ENCODE results near the gene RNF214.

RNF214 gene

DNA sequence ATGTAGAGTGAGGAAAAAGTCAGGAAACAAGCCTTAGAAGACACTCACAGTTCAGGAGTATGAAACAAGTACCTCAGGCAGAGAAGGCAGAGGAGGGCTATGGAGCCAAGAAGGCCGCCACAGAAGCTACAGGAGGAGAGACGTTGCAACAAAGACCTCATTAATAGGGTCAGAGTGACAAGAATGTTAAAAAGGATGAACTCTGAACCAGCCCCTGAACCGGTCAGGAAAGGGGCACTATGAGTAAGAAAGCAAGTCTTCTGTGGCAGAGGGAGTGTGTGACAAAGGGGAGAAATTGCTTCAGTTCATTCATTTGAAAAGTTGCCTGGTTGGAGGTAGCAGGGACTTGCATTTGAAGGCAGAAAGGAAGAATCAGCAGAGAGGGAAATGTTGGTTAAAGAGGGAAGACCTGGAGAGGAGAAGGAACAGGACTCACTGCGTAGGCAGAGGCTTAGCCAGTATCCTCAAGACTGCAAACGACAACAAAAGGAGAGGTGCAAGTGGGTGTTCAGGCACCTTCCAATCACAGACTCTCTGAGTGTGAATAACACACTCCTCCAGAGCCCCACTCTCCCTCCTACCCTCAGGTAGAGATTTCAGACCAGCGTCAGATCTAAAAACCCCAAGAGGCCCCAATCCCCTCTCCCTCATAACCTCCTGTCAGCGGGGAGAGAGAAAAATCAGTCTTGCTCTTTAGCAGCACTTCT is 17.9 kb upstream of the RNF214 start:
- no peak for DNase-seq (ENCODE audit: low spot score)

DNA sequence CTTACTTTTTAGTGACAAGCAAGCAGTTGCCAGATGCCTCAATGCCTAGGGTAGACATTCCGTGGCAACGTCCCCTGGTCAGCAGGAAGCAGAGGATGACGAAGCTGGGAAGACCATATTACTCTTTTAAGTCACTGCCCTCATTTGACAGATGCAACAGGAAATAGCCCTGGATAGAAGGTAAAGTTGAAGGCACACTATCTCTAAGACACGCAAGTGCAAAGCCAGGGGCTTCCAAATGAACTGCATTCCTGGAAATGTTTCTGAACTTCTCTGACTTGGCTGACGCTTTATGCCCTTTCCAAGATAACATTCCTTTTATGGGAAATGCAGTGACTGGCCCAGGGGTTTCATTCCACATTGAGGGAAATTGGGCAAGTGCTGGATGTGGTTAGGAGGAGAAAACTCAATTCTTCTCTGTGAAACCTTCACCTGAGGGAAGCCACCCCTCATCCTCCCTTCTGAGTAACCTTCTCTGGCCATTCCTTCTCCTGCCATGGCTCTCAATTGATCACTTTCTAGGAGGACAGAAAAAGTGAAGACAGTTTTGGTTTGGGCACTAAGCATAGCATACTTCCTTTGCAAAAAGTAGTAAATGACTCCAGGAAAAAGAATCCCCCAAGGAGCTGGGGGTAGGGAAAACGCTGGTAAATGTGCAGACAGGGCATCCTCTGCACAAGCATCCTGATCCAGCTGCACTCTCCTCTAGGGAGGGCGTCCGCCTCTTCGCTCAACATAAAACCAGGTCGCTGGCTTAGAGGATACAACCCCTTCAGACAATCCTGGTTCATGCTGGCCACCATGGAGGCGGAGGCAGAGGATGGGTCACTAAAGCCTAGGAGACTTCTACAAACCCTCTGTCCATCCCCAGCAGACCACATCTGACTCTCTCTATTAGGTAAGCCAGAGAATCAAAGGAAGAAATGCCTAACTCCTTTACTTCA is 15.1 kb upstream of the RNF214 start:
- no peak for DNase-seq (ENCODE audit: low spot score)

DNA sequence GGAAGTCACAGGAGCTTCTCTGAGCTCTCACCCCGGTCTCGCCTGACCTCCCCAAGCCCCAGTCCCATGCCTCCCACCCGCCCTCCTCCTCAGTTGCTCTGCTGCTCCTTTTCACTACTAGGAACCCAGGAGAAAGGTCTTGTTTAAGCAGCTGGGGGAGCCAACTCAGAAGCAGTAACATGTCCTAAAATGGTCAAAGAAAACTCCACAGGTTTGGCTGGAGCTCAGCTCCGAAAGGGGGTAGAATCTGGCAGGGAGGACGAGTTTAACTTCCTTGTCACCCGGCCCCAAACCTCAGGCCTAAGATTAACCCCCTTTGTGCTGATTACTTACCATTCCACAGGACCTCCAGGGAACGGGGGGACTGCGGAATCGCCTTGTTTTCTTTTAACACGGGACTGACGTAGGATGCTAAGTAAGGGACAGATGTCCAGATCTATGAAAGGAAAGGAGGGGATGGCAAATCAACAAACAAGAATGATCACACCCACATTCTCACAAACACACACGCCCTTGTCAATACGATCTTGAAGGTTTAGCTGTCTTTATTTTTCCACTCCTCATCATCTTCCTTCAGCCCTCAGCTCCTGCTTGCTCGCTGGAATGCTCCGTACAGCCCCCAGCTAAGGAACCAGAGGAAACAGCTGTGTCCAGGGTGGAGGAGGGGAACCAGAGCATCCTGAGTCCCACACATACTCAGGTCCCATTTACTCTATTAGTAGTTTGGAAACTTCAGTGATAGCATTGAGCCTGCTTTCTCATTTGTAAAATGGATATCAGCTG is 14.1 kb upstream of the RNF214 start:
- no peak for DNase-seq (ENCODE audit: low spot score)

DNA sequence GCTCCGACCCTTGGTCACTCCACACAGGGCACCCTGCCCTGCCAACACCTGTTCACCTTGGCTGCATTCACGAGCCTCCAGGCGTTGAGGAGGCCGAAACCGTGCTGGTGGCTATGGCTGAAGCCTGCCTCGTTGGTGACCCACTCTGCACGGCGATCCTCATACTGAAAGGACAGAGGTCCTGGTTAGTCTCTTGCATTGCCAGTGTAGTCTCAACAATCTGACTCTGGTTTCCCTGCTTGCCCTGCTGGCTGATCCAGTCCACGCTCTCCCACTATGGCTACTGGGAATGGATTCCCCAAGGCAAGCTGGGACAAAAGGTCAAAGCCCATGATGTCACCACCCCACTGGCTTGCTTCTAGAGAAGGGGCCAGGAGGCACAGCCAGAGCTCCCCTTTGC is 13.5 kb upstream of the RNF214 start:
- DNase-seq (ENCODE audit: low spot score): no peak

DNA sequence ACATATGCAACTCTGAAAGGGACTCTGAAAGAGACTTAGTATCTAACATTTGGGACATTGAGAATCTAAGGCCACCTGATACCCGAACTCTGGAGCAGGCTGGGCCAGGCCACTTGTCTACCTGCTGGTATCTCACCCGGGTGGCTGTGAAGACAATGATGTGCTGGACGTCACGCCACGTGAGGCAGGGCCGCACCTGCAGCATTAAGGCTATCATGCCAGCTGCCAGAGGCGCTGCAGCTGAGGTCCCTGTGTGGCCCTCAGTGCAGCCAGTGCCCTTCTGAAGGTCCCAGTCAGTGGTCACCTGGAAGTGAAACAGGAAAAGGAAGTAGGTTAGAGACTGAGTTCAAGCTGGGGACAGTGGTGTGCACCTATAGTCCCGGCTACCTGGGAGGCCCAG is 13.0 kb upstream of the RNF214 start:
- no peak for DNase-seq (ENCODE audit: low spot score)

DNA sequence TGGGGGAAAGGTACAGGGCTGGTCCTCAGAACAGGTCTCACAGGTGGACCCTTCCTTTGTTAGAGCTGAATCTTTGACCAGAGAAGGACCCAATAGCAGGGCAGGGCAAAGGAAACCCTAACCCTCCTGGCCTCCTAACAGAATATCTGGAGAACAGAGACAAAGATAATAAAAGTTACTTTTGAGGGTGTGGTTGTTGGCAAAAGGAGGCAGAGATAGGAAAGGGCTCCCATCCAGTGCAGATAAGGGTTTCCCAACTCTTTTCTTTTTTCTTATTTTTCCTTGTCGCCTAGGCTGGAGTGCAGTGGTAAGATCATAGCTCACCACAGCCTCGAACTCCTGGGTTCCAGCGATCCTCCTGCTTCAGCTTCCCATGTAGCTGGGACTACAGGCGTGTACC is 12.5 kb upstream of the RNF214 start:
- no peak for DNase-seq (ENCODE audit: low spot score)

DNA sequence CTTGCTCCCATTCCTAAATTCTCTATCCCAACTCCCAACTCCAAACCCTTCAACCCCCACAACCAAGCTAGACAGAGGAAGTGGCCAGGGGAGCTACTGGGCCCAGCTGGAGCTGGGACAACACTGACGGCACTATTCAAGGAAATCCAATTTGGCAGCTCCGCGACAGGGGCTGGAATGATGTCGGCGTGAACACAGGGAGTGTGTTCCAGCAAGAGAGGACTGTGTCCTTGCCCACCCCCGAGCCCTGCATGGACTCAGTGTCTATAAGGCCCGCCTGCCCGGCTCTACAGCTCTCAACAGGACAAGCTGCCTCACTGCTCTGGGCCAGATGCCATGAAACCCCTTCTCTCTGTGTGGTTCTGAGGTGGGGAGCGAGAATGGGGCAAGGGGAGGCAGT is 11.9 kb upstream of the RNF214 start:
- DNase-seq (ENCODE audit: low spot score): no peak

DNA sequence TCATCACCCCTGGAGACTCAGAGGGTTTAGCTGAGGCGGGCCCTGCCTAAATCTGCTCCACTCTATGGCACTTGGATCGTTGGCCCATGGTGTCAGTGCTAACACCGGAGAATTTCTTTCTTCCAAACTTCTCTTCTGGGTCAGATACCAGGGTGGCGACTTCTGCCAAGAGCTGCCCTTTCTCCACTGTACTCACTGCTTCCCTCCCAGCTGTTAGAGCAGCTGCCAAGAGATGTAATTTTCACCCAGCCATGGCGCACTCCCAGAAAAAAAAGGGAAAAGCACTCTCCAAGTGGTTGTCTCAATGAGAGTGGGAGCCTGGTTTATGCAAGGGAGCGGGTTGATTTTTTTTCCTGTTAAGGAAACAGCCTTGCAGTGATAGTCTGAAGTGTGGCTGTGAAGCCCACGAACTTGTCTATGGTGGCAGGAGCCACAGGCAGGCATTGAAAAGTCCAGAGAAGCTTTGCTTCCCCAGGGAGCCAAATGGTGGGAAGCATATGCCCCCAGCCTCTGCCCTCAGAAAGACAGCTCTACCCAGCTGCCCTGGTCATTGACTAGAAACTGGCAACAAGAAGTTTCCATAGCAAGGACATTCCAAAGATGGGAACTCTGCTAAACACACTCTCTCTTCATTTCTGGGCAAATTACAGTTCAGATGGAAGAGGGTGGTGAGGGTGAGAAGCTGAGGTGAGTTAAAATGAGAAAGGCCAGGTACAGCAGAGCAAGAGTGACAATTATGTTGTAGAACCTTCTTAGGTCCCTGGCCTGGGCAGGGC is 11.3 kb upstream of the RNF214 start:
- no peak for DNase-seq (ENCODE audit: low spot score)

DNA sequence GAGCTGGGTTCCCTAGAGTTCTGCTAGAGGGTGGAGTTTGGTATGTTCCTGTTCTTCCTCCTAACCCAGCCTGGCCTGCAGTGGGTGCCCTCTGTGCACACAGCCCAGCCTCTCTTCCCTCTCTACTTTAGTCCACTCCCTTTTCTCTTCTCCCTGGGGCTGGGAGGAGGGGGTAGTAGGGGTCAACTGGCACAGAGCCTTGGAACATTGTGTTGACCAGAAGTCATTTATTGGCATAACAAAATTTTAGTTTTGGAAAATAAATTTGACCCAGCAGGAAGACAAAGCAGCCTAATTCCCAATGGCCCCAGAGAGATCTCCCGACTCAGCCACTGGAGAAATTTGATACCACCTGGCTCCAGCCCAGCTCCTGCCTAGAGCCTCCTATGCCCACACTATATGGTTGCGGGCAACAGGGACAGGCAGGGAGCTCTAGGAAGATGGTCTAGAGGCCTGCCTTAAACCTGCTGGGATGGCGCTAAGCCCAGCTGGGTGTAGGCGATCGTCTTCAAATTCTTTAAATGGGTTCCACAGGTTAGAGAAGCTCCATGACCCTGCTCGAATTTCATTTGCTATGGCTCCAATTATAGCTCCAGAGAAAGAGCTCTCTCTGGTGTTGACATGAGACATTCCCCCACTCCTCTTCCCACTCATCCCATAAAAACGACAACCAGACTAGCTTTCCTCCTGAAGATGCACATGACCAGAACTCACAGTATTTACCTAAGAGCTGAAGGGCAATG is 10.5 kb upstream of the RNF214 start:
- no peak for DNase-seq (ENCODE audit: low spot score)

DNA sequence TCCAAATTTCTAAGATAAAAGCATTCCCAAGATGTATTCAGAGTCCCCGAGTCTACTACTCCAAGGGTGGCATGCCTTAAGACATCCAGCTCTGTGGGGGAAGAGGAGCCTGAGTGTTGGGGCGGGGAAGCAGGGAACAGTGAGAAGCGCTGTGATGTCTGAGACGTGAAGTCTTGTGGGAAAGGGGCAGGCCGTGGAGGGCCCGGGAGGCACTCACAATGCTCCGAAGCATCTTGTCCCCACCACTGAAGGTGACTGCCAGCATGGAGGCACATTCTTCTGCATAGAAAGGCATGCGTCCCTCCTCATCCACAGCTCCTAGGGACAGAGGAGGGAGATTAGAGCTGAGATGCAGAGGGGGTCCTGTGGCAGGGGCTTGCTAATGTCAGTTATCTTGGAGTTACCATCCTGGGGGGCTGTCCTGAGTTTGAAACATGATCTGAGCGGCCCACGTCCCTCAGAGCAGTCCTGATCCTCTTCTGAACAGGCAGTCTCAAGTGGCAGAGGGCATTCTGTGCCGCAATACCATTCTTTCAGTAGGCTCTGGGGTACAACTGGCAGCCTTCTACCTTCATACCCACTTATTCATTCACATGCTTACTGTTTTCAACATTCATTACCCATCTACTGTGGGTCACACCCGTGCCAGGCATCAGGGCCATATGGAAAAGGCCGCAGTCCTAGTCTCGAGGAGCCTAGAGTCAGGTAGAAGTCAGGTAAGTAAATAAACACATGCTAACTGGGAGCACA is 9.3 kb upstream of the RNF214 start:
- DNase-seq (ENCODE audit: low spot score): no peak

DNA sequence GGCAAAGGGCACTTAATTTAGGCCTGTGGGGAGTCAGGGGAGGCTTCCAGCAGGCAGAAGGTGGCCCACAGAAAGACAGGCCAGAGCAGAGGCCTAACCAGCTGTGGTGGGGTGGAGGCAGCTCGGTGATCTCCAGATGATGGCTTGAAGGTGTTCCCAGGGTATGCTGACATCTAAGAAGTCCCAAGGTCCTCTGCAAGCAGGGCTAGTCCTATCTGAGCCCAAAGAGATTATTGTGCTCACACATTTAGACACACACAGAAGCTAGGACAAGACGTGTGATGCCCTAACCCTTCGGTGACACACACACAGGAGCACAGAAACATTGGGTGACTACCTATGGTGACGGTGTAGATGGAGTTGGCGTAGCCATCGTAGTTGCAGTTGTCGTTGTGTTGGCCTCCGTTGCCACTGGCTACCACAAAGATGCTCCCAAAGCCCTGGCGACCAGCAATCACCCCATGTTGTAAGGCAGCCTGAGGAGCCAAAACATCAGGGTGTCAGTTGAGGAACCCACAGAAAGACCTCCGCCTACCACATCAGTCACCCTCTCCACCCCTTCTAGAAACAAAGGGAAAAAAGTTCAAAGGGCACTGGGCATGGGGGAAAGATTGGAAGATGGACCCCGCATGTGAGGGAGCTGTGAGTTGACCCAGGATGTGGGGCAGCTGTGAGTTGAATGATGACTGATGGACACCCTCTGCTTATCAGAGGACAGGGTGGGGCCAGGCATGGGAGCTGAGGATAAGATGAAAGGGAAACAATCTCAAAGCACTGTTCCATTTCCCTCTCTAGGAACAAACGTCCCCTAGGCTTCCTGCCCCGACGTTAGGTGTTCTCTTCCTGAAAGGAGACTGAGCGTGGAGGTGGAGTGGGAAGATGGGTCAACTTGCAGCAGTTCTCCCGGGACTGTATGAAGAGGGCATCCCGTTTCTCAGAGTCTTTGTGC is 8.5 kb upstream of the RNF214 start:
- no peak for DNase-seq (ENCODE audit: low spot score)

DNA sequence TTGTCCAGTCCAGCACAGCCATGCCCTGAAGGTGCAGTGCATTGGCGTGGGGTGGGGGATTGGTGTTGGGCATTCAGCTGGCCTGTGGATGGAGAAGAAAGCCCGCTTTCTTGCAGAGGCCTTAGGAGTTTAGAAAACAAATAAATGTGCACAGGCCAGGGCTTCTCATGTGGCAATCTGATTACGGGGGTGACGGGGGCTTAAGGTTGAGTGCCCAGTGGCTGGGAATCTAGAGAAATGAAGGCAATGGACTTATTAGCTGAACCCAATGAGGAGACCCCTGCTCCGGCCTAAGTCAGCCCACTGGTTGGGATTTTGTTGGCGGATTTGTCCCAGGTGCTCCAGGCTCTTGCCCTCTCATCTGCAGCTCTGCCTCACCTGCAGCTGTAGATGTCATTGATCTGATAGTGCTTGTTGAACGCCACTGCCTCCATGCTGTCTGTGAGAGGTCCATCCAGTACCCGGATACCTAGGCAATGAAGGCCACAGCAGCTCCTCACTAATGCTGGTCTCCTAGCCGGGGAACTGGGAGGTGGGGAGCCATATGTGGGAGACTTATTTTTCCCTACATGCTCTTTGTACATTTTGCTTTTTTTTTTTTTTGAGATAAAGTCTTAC is 6.8 kb upstream of the RNF214 start:
- DNase-seq (ENCODE audit: low spot score): no peak

DNA sequence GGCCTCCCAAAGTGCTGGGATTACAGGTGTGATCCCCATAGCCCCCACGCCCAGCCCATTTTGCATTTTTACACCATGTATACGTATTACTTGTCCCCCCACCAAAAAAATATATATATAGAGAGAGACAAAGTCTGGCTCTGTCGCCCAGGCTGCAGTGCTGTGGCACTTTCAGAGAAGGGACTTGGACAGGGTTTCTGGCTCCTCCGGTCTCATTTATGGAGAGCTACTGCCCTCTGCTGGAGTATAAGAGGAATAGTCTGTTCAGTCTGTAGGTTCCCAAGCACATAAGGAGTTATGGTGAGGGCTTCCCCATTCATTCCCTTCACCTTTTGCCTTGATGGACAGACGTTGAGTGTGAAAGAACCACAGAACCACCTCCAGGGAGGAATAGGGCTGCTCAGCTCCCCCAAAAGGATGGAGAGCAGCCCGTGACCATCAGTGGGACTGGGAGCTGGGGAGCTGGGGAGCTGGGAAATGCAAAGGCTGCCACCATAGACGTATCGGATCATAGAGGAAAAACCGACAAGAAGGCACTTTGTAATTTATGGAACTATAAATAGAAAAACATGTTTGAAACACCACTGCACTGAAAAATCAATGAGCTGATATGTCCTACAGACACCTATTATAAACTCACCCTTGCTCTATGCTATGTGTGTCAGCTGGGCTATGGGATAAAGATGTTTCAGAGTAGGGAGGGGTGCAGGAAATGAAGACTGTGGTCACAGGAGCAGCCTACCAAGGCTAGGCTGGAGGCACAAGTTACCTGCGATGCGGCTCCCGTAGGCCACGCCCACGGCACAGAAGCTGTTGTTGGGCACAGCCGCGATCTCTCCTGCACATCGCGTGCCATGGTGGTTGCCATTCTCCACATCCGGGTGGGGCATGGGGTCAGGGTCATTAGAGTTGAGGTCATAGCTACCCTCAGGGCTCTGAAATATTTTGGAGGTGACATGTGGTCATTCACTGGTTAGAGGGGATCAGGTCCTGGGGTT is 5.8 kb upstream of the RNF214 start:
- DNase-seq (ENCODE audit: low spot score): peak; percentile 76

DNA sequence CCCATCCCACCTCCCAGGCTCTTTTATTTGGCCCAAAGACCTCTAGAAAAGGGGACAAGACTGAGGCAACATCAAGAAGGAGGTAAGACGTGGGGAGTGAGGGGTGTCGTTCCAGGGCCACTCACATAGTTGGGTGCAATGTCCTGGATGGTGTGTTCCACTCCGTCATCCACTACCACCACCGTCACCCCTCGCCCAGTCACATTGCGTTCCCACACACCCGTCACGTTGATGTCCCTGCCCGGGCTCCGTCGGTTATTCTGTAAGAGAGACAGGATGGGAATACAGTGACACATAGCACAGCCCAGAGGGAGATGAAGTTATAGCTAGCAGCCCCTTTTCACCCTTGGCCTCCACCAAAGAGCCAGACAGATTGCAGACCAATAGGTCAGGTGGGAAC is 4.4 kb upstream of the RNF214 start:
- DNase-seq (ENCODE audit: low spot score): no peak

DNA sequence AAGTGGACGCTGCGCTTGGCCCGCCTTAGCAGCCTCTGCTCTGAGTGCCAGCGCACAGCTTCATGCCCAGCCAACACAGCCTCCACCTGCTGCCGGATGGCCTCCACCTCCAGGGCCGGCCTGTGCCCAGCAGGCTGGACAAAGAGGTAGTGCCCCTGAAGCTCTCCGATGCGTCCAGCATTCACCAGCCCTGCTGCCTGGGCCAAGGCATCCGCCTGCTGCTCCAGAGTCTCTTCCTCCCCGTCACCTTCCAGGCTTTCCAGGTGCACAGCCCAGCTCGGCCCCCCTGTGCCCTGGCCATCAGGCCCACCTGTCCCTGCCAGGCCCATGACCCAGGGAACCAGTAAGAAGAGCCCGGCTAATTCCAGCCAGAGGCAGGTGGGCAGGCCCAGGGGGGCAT is 3.1 kb upstream of the RNF214 start:
- no peak for DNase-seq (ENCODE audit: low spot score)

DNA sequence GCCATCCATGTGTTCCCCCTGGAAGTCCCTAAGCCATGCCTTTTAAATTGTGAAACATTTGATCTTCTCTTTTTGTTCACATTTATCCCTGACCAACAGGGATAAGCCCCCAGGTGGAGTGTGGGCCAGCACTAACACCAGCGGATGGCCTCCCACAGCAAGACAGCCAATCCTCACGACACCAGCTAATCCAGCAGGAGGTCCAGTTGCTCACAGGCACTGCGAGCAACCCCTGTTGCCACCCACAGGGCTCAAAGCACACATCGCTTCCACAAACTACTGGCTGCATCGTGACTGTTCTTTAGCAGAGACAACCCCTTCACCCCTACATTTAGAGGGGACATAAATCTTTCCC is 2.6 kb upstream of the RNF214 start:
- DNase-seq (ENCODE audit: low spot score): no peak

DNA sequence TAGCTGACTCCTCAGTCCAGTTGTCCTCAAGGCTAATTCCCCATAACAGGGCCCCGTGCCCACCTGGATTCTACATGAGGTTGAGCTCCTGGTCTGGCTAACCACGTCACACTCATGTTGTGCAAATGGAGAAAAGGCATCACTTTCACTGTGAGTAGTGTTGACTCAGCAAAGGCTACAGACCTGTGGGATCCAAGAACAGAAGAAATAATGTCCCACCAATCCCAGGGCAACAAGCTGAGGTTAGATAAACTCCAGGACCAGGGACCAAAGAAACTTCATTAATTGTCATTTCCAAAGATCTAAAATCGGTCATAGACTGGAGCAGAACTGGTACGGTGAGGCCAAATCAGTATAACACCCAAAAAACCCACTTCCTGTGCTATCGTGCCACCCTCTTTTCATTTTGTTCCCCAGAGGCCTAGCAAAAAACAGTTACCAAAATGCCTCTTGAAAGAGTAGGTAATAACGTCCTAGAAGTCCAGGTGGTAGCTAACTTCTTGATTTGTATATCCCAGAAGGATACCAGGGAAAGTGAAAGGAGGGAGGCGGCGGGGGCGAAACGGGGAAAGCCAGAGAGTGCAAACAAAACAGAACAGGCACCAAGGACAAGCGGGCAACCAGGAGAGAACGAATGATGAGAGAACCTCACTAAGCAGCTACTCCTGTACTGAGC is 2.0 kb upstream of the RNF214 start:
- DNase-seq (ENCODE audit: low spot score): no peak

Data from AG08395 (cell line).